SK-N-SH treated with all-trans-retinoic acid at 6 μM for 48 hours (cell line): ENCODE measurements around the gene HSFX4.
"Not testable (repeated sequence)": the region's sequence is repeated elsewhere in the genome, so short reads cannot be mapped to it uniquely, and the experiment has no call there.

Experiments
- ATAC-seq: fragments of 200-7000 bp; cut with Tn5 transposase; 3 replicates; pipeline ENCODE4 v1.9.1; 2020; ENCODE audit warnings: mild to moderate bottlenecking, moderate library complexity
- ARNTL ChIP-seq: fragments of 450-650 bp; formaldehyde crosslinking; IDR thresholded peaks from 2 replicates; pipeline ENCODE4 v1.5.0; 2020; ENCODE audit warnings: low read depth, mild to moderate bottlenecking, moderate library complexity, borderline replicate concordance
- BACH2 ChIP-seq: fragments of 250-450 bp; sonication (Bioruptor Pico); IDR thresholded peaks from 2 replicates; pipeline ENCODE4 v1.9.0; 2021; ENCODE audit warnings: mild to moderate bottlenecking, borderline replicate concordance
- CREB5 ChIP-seq: fragments of 250-450 bp; sonication (Bioruptor Pico); IDR thresholded peaks from 2 replicates; pipeline ENCODE4 v1.5.1; 2020; ENCODE audit warnings: low read depth, mild to moderate bottlenecking, moderate library complexity
- CSDC2 ChIP-seq: fragments of 250-450 bp; sonication (Bioruptor Pico); IDR thresholded peaks from 2 replicates; pipeline ENCODE4 v1.5.0; 2020; ENCODE audit warnings: mild to moderate bottlenecking, moderate library complexity
- CSRNP3 ChIP-seq: fragments of 250-450 bp; sonication (Bioruptor Pico); IDR thresholded peaks from 2 replicates; pipeline ENCODE4 v1.5.1; 2021; ENCODE audit warnings: mild to moderate bottlenecking, moderate library complexity
- ESRRG ChIP-seq: fragments of 250-450 bp; sonication (Bioruptor Pico); IDR thresholded peaks from 2 replicates; pipeline ENCODE4 v1.6.1; 2021; ENCODE audit warnings: mild to moderate bottlenecking
- GLIS3 ChIP-seq: fragments of 250-450 bp; sonication (Bioruptor Pico); IDR thresholded peaks from 2 replicates; pipeline ENCODE4 v1.5.0; 2020; ENCODE audit warnings: mild to moderate bottlenecking, moderate library complexity
- ISL1 ChIP-seq: fragments of 250-450 bp; sonication (Bioruptor Pico); IDR thresholded peaks from 2 replicates; pipeline ENCODE4 v2.1.2; 2022; ENCODE audit warnings: mild to moderate bottlenecking, moderate library complexity
- PATZ1 ChIP-seq: fragments of 250-450 bp; sonication (Bioruptor Pico); IDR thresholded peaks from 2 replicates; pipeline ENCODE4 v1.8.0; 2020; ENCODE audit warnings: mild to moderate bottlenecking, moderate library complexity, borderline replicate concordance
- POU6F1 ChIP-seq: fragments of 250-450 bp; sonication (Bioruptor Pico); IDR thresholded peaks from 2 replicates; pipeline ENCODE4 v1.8.0; 2021; ENCODE audit warnings: low read depth, mild to moderate bottlenecking, moderate library complexity, borderline replicate concordance
- PPARA ChIP-seq: fragments of 250-450 bp; sonication (Bioruptor Pico); IDR thresholded peaks from 2 replicates; pipeline ENCODE4 v1.5.0; 2020; ENCODE audit warnings: mild to moderate bottlenecking, borderline replicate concordance
- RARB ChIP-seq: fragments of 250-450 bp; sonication (Bioruptor Pico); IDR thresholded peaks from 2 replicates; pipeline ENCODE4 v1.8.0; 2021; ENCODE audit warnings: mild to moderate bottlenecking, moderate library complexity
- SNAI2 ChIP-seq: fragments of 250-450 bp; sonication (Bioruptor Pico); IDR thresholded peaks from 2 replicates; pipeline ENCODE4 v1.5.0; 2020; ENCODE audit warnings: mild to moderate bottlenecking, moderate library complexity
- TCF4 ChIP-seq: fragments of 250-450 bp; sonication (Bioruptor Pico); IDR thresholded peaks from 2 replicates; pipeline ENCODE4 v1.8.0; 2021; ENCODE audit warnings: mild to moderate bottlenecking, moderate library complexity, borderline replicate concordance
- TOX ChIP-seq: fragments of 250-450 bp; sonication (Bioruptor Pico); IDR thresholded peaks from 2 replicates; pipeline ENCODE4 v1.8.0; 2021; ENCODE audit warnings: mild to moderate bottlenecking, moderate library complexity, borderline replicate concordance
- TSHZ2 ChIP-seq: fragments of 250-450 bp; sonication (Bioruptor Pico); IDR thresholded peaks from 2 replicates; pipeline ENCODE4 v1.5.0; 2020; ENCODE audit warnings: mild to moderate bottlenecking, moderate library complexity
- ZC3H10 ChIP-seq: fragments of 250-450 bp; sonication (Bioruptor Pico); IDR thresholded peaks from 2 replicates; pipeline ENCODE4 v1.5.1; 2021; ENCODE audit warnings: mild to moderate bottlenecking, moderate library complexity
- ZFP30 ChIP-seq: fragments of 450-650 bp; formaldehyde crosslinking; IDR thresholded peaks from 2 replicates; pipeline ENCODE4 v1.5.0; 2022; ENCODE audit warnings: mild to moderate bottlenecking, moderate library complexity
- ZNF565 ChIP-seq: fragments of 450-650 bp; formaldehyde crosslinking; conservative IDR thresholded peaks from 2 replicates; pipeline ENCODE4 v1.5.0; 2020; ENCODE audit warnings: low read depth, mild to moderate bottlenecking, moderate library complexity
- ZNF8 ChIP-seq: fragments of 450-650 bp; formaldehyde crosslinking; IDR thresholded peaks from 2 replicates; pipeline ENCODE4 v1.5.0; 2020; ENCODE audit warnings: mild to moderate bottlenecking, moderate library complexity

Gene HSFX4

GRCh38 chrX:149929400-149929799 lies at the start of gene HSFX4:
TSS of gene HSFX4 (plus strand) at chrX:149929573. CDS start at chrX:149929645, 72 bp downstream.
- not testable (repeated sequence) for ATAC-seq

GRCh38 chrX:149881081-149881711 lies 48.2 kb upstream of the HSFX4 start, which contains the start of gene MAGEA8:
TSS of gene MAGEA8 (plus strand) at chrX:149881183. CDS start at chrX:149884273, 3,090 bp downstream.
- ATAC-seq = peak; percentile 63
- no peak for TF ChIP-seq ARNTL
- TF ChIP-seq RARB (CRISPR knock-in tag) = no peak
- no peak for TF ChIP-seq SNAI2 (CRISPR knock-in tag)
- TF ChIP-seq BACH2 (CRISPR knock-in tag) = no peak
- no peak for TF ChIP-seq CSRNP3 (CRISPR knock-in tag)
- TF ChIP-seq ZC3H10 = no peak
- no peak for TF ChIP-seq ZFP30 (CRISPR knock-in tag)
- no peak for TF ChIP-seq ISL1 (CRISPR knock-in tag)
- TF ChIP-seq ZNF565 = no peak
- no peak for TF ChIP-seq CREB5 (CRISPR knock-in tag)

GRCh38 chrX:149890828-149891227 lies 38.5 kb upstream of the HSFX4 start:
- ATAC-seq = not testable (repeated sequence)

GRCh38 chrX:149898554-149898953 lies 30.8 kb upstream of the HSFX4 start:
- TF ChIP-seq TCF4 (CRISPR knock-in tag) (no peak), SNAI2 (CRISPR knock-in tag) (no peak), TOX (CRISPR knock-in tag) (no peak), PATZ1 (CRISPR knock-in tag) (no peak), CSDC2 (CRISPR knock-in tag) (no peak), ZNF8 (CRISPR knock-in tag) (no peak), CREB5 (CRISPR knock-in tag) (no peak), ZFP30 (CRISPR knock-in tag) (no peak), ARNTL (no peak), POU6F1 (no peak), ESRRG (no peak), TSHZ2 (CRISPR knock-in tag) (no peak), GLIS3 (CRISPR knock-in tag) (no peak), PPARA (CRISPR knock-in tag) (no peak)
- no peak for ATAC-seq
